GM12878 (cell line): ENCODE measurements around the gene GRIN2A. TPM values are rescaled to one million over a fixed set of nuclear protein-coding genes. Genes with fewer than 3 reads are reported as not detected.

Source experiments
- ATAC-seq: fragments of 200-7000 bp; cut with Tn5 transposase; 3 replicates; pipeline ENCODE4 v1.9.1; 2020; ENCODE audit warnings: mild to moderate bottlenecking, moderate library complexity
- BruUV-seq: library from RNA; stranded (reverse); fragments of 400-500 nt; replicated peaks from 2 replicates; lab custom pipeline; 2021; lab: Mats Ljungman, UMichigan
- CTCF ChIA-PET: fragments of 300-600 bp; sonication (Branson Sonifier 250); formaldehyde crosslinking; extraction: SDS; loops from one replicate; lab custom pipeline; 2021; ENCODE audit warnings: inconsistent platforms; lab: Yijun Ruan, JAX
- POLR2A ChIA-PET: fragments of 350-600 bp; formaldehyde crosslinking; extraction: SDS; loops from one replicate; lab custom pipeline; 2021; ENCODE audit warnings: inconsistent platforms; lab: Charles Lee
- RAD21 ChIA-PET: fragments of 300-600 bp; sonication (Branson Sonifier 250); formaldehyde crosslinking; loops from one replicate; lab custom pipeline; 2023; ENCODE audit warnings: antibody characterized with exemption; ENCODE audit not compliant: unreplicated experiment; lab: Charles Lee
- SMC1A ChIA-PET: fragments of 300-600 bp; sonication (Branson Sonifier 250); formaldehyde crosslinking; loops from one replicate; lab custom pipeline; 2023; ENCODE audit not compliant: unreplicated experiment, uncharacterized antibody; lab: Charles Lee
- DNase-seq: peaks from one replicate; pipeline ENCODE4 v3.0.0-alpha.2; 2011; ENCODE audit warnings: low read depth, low spot score
- FAIRE-seq: peaks from 3 replicates; lab custom pipeline; 2011; peaks lifted over from hg19 to GRCh38; lab: Jason Lieb, UNC
- H2AFZ ChIP-seq: 2 replicates; pipeline ENCODE4 v1.6.0; 2011; ENCODE audit warnings: low read depth, low read length, control low read depth; ENCODE audit not compliant: control insufficient read depth
- H3K27ac ChIP-seq: 2 replicates; pipeline ENCODE4 v1.5.1; 2011; ENCODE audit warnings: control low read depth; ENCODE audit not compliant: control insufficient read depth, insufficient read depth
- H3K27me3 ChIP-seq, 2 experiments: replicated peaks in 1 of 2; 2 replicates each; pipeline versions ENCODE4 v1.6.0 to v1.6.1; 2011; ENCODE audit warnings: low read length in 1 of 2; ENCODE audit not compliant: control insufficient read depth in 2 of 2, insufficient read depth in 2 of 2
- H3K36me3 ChIP-seq, 2 experiments: 2 replicates each; pipeline ENCODE4 v1.5.1; 2011; ENCODE audit warnings: low read length in 1 of 2; ENCODE audit not compliant: control insufficient read depth in 2 of 2, insufficient read depth in 2 of 2
- H3K4me1 ChIP-seq: 2 replicates; pipeline ENCODE4 v1.6.1; 2011; ENCODE audit warnings: mild to moderate bottlenecking, low read length, moderate library complexity, mixed read lengths; ENCODE audit not compliant: control insufficient read depth, insufficient read depth
- H3K4me2 ChIP-seq: 2 replicates; pipeline ENCODE4 v1.6.0; 2011; ENCODE audit warnings: control low read depth; ENCODE audit not compliant: control insufficient read depth, insufficient read depth
- H3K4me3 ChIP-seq: fragments of 200-600 bp; sonication (generic); 2 replicates; pipeline ENCODE4 v1.5.1; 2016
- H3K79me2 ChIP-seq: 2 replicates; pipeline ENCODE4 v1.6.0; 2011; ENCODE audit warnings: low read length; ENCODE audit not compliant: control insufficient read depth, insufficient read depth
- H3K9ac ChIP-seq: 2 replicates; pipeline ENCODE4 v1.8.0; 2011; ENCODE audit warnings: low read length, control low read depth, mixed read lengths; ENCODE audit not compliant: control insufficient read depth, insufficient read depth
- H3K9me3 ChIP-seq: replicated peaks from 3 replicates; pipeline ENCODE4 v1.5.1; 2011; ENCODE audit warnings: mild to moderate bottlenecking, low read length; ENCODE audit not compliant: control insufficient read depth, insufficient read depth
- H4K20me1 ChIP-seq: 2 replicates; pipeline ENCODE4 v1.6.0; 2011; ENCODE audit not compliant: control insufficient read depth, insufficient read depth
- BCLAF1 ChIP-seq: fragments of 450-650 bp; IDR thresholded peaks from 2 replicates; pipeline ENCODE4 v1.6.1; 2017; ENCODE audit warnings: antibody characterized with exemption, mild to moderate bottlenecking, moderate library complexity
- BRCA1 ChIP-seq: IDR thresholded peaks from 2 replicates; pipeline ENCODE4 v1.6.1; 2011; ENCODE audit warnings: low read depth, low read length, improper control_type of control experiment
- CEBPB ChIP-seq, 2 experiments: fragments of 150-350 bp in 1 of 2; IDR thresholded peaks; 2 replicates each; pipeline ENCODE4 v1.6.1; 2012 to 2014; ENCODE audit warnings: low read depth in 2 of 2, low read length in 2 of 2, borderline replicate concordance in 1 of 2, inconsistent platforms in 1 of 2
- EED ChIP-seq: sonication (generic); IDR thresholded peaks from 2 replicates; pipeline ENCODE4 v1.6.1; 2016; ENCODE audit warnings: antibody characterized with exemption, low read depth
- EP300 ChIP-seq, 2 experiments: fragments of 150-350 bp in 1 of 2; IDR thresholded peaks; 2 replicates each; pipeline ENCODE4 v1.6.1; 2011 to 2012; ENCODE audit warnings: low read depth in 2 of 2, low read length in 2 of 2, borderline replicate concordance in 1 of 2, improper control_type of control experiment in 1 of 2, inconsistent platforms in 1 of 2; ENCODE audit not compliant: control insufficient read depth in 1 of 2
- IKZF1 ChIP-seq: fragments of 450-650 bp; conservative IDR thresholded peaks from 2 replicates; pipeline ENCODE4 v1.6.1; 2017; ENCODE audit warnings: antibody characterized with exemption, mild to moderate bottlenecking
- RAD21 ChIP-seq: IDR thresholded peaks from 2 replicates; pipeline ENCODE4 v1.6.1; 2011; ENCODE audit warnings: mild to moderate bottlenecking, low read depth, low read length, moderate library complexity; ENCODE audit not compliant: insufficient read depth
- SUZ12 ChIP-seq: fragments of 200-600 bp; sonication (generic); IDR thresholded peaks from one replicate; pipeline ENCODE4 v1.6.1; 2018; ENCODE audit warnings: antibody characterized with exemption, mild to moderate bottlenecking; ENCODE audit not compliant: unreplicated experiment
- ZNF207 ChIP-seq: fragments of 450-650 bp; IDR thresholded peaks from 2 replicates; pipeline ENCODE4 v1.6.1; 2014; ENCODE audit warnings: antibody characterized with exemption, mild to moderate bottlenecking, borderline replicate concordance
- ZNF592 ChIP-seq: fragments of 450-650 bp; IDR thresholded peaks from 2 replicates; pipeline ENCODE4 v1.6.1; 2017; ENCODE audit warnings: mild to moderate bottlenecking, moderate library complexity
- ZZZ3 ChIP-seq: IDR thresholded peaks from 2 replicates; pipeline ENCODE4 v1.6.1; 2011; ENCODE audit warnings: low read depth; ENCODE audit not compliant: control insufficient read depth, insufficient read length
- WGBS: methylation state at CpG from one replicate; pipeline ENCODE4 v1.1.6; 2016; ENCODE audit warnings: low lambda C conversion rate; ENCODE audit not compliant: insufficient replicate concordance, insufficient coverage; ENCODE audit errors: missing lambda C conversion rate; 5-methylcytosine and 5-hydroxymethylcytosine counted together
- in situ Hi-C: fragments of 300-500 bp; cut with MboI; formaldehyde crosslinking; loops from 9 replicates; pipeline ENCODE4 v1.14.3; 2018; ENCODE audit warnings: mixed read lengths
- intact Hi-C: fragments of 100-400 bp; cut with micrococcal nuclease; formaldehyde crosslinking; loops from one replicate; pipeline ENCODE4 v1.14.2; 2022; ENCODE audit not compliant: unreplicated experiment
- polyA plus RNA-seq, 11 experiments: library from polyadenylated mRNA; depleted of rRNA in 4 of 11; unstranded in 6 of 11; stranded (reverse) in 5 of 11; fragments of >200 nt; fragmentation: Nextera tagmentation in 4 of 11; fragmentation: Illumina TruSeq in 1 of 11; extraction: Ambion mirVana in 4 of 11; extraction: Trizol in 1 of 11; gene quantifications; 1 replicate in 1 of 11; 2 replicates in 10 of 11; pipeline versions ENCODE4 v1.2.1 to v1.2.3, GENCODE V29; 2011 to 2016; ENCODE audit warnings: inconsistent platforms in 2 of 11, missing spikeins in 2 of 11, low read depth in 1 of 11
- total RNA-seq, 4 experiments: library from RNA; depleted of rRNA in 3 of 4; stranded (reverse); fragments of >200 nt in 3 of 4; fragmentation: Illumina TruSeq in 1 of 4; extraction: Trizol in 1 of 4; gene quantifications; 2 replicates each; pipeline versions ENCODE4 v1.2.1 to v1.2.3, GENCODE V29; 2013 to 2021

Gene GRIN2A
- total and polyA plus RNA-seq, 10 of the 15 experiments (the other 5 are each of a cell fraction or from before 2014, with no cell fraction given): 2.4 to 13.3 (median 7.3) TPM

GRCh38 chr16:10045947-10046346 lies 136.3 kb downstream of the GRIN2A start (continued):
- TF ChIP-seq EED (no peak), ZZZ3 (no peak), BRCA1 (no peak), EP300 (IDR thresholded peaks at IDR 0.05; ENCODE audit: borderline replicate concordance in 1 of 2, control insufficient read depth in 1 of 2, low read depth in 2 of 2, low read length in 2 of 2) (no peak)
- TF ChIP-seq, all 136 proteins: peak for 3

GRCh38 chr16:10045291-10045775 lies 136.9 kb downstream of the GRIN2A start:
- Histone ChIP-seq H3K9ac (no peak overlapping the region), H3K27me3 (no peaks in the 10 kb centered on the region), H3K9me3 (no peaks in the 10 kb centered on the region), H4K20me1 (no peaks in the 10 kb centered on the region), H3K4me3 (no peak overlapping the region), H2AFZ (no peak overlapping the region), H3K4me1 (no peaks in the 10 kb centered on the region), H3K79me2 (no peaks in the 10 kb centered on the region), H3K27ac (no peak overlapping the region), H3K36me3 (no peaks in the 10 kb centered on the region), H3K4me2 (no peak overlapping the region)
- SMC1A ChIA-PET: interaction anchor here (0.6 to 0.7 kb wide), 2 partner anchors 12 to 474 kb away, joined by 3 to 5 read pairs; no protein-coding TSS in a partner anchor
- no peak for DNase-seq
- in situ Hi-C loops: no loop called here
- CTCF ChIA-PET: interaction anchor here (0.7 to 1.5 kb wide), 2 partner anchors 32 to 184 kb away, joined by 3 to 4 read pairs; no protein-coding TSS in a partner anchor
- TF ChIP-seq BCLAF1 (no peak), ZNF592 (no peak), SUZ12 (no peak), CEBPB (IDR thresholded peaks at IDR 0.05; ENCODE audit: borderline replicate concordance in 1 of 2, low read depth in 2 of 2, low read length in 2 of 2) (no peak), RAD21 (no peak), IKZF1 (no peak), ZNF207 (no peak)
- ATAC-seq: no peak
- intact Hi-C loops: no loop called here
- BruUV-seq: no TSS peak
- POLR2A ChIA-PET: no interaction called here
- RAD21 ChIA-PET: no interaction called here
- FAIRE-seq: no peak
- WGBS: 1% methylated on average over 5 of the region's 5 CpGs
